Activated naive CD4-positive, alpha-beta T cell treated with anti-CD3 and anti-CD28 coated beads, Interleukin-2, amount 50 U/mL, for 16 hours (primary cell): ENCODE data around the gene HSPA4.
"Not testable (repeated sequence)": the region's sequence is repeated elsewhere in the genome, so short reads cannot be mapped to it uniquely, and the experiment has no call there.

ENCODE experiments used
- DNase-seq: peaks from one replicate; pipeline ENCODE4 v3.0.0-alpha.2; 2020

Gene HSPA4

DNA sequence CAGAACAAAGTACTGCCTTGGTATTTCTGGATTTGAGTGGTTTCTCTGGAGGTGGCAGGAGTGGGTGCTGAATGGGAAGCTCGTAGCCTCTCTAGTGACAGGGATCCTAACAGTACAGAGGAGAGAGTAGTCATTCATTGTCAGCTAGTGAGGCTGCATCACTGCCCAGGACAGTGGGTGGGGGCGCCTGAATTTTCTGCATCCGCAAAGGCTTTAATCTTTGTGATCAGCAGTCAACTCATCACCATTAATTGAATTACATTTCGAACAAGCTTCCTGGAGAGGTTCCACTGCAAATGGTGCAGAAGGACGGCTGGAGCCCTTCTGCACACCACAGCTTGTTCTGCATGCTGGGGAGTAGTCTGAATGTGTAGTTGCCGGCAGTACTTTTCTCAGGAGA lies 77.5 kb downstream of the HSPA4 start:
- no peak for DNase-seq

DNA sequence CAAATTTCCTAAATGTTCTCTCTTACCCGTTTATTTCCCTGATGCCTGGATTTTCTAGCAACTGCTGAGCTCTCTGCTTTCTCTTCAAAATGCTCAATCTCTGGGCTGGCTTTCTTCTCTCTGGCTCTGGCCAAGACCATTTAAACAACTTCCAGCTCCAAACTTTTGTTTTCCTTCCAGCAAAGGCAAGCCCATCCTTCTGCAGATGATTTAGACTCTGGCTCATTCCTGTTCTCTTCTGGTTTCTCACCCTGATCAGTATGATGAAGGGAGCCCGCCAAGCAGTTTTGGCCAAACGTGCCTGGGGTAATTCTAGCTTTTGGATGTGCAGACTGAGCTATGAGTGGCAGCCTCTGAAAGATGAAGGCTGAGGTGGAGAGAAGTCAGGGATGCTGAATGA lies 78.1 kb downstream of the HSPA4 start:
- DNase-seq = no peak

DNA sequence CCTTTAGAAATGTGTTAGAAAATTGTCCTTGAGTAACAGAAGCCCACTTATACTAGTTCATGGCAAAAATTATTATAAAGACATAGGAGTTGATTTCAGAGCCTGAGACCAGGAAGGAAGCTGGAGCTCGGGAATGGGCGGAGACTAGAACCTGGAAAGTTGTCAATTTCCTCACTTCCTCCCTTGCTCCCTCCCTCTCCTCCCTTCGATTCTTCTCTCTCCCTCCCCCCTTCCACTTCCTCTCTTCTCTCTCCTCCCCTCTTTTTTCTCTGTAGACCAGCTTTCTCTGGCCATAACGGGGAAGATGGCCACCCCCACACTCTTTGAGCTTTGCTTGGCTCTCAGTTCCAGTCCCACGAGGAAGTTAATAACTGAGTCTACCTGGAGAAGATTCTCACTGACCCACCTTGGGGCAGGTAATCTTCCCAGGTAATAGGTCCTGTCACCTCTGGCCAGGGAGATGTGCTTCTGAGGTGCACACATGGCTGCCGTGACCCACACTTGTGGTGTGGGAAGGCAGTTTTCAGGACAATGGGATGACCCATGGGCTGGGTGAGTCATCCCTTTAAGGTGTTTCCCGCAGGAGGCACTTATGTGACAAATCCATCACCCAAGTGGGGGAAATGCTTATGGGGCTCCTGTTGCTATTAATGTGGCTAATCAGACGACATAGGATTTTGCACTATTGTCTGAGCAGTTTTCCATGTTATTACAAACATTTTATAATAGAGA lies 78.7 kb downstream of the HSPA4 start:
- no peak for DNase-seq

DNA sequence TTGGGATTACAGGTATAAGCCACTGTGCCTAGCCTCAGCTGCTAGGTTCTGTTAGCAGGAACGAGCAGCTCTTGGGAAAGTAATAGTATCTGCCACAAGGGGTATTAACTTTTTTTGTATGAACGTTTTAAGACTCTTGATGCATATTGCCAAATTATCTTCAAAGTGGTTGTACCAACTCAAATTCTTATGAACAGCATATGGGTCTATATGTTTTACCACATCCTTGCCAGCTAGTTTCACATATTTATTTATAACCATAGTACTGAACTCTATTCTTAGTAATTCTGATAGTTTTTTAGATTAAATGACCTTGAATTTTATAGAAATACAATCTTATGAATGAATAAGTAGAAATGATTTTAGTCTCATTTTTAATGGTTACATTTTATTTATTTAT lies 80.9 kb downstream of the HSPA4 start:
- DNase-seq = no peak

DNA sequence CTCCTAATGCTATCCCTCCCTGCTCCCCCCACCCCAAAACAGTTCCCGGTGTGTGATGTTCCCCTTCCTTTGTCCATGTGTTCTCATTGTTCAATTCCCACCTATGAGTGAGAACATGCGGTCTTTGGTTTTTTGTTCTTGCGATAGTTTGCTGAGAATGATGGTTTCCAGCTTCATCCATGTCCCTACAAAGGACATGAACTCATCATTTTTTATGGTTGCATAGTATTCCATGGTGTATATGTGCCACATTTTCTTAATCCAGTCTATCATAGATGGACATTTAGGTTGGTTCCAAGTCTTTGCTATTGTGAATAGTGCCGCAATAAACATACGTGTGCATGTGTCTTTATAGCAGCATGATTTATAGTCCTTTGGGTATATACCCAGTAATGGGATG lies 81.4 kb downstream of the HSPA4 start:
- not testable (repeated sequence) for DNase-seq

DNA sequence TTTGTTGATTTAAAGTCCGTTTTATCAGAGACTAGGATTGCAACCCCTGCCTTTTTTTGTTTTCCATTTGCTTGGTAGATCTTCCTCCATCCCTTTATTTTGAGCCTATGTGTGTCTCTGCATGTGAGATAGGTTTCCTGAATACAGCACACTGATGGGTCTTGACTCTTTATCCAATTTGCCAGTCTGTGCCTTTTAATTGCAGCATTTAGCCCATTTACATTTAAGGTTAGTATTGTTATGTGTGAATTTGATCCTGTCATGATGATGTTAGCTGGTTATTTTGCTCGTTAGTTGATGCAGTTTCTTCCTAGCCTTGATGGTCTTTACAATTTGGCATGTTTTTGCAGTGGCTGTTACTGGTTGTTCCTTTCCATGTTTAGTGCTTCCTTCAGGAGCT lies 85.1 kb downstream of the HSPA4 start:
- not testable (repeated sequence) for DNase-seq

DNA sequence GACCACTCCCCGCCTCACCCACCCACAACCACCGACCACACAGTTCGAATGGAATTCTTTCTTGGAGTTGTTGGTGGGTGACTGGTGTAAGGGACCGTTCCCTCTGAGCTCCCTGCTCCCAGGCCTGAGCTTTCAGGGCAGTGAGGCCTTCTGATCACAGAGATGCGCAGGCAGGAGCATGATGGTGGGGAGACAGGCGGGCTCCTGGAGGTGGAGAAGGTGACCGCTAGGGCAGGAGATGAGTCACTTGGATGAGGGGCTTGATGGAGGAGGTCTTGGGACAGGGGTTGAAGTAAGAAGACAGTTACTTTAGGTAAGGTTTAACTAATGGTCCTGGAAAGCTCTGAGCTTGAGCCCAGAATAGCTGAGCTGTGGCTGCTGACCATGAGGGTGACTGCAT lies 88.5 kb downstream of the HSPA4 start:
- DNase-seq = no peak

DNA sequence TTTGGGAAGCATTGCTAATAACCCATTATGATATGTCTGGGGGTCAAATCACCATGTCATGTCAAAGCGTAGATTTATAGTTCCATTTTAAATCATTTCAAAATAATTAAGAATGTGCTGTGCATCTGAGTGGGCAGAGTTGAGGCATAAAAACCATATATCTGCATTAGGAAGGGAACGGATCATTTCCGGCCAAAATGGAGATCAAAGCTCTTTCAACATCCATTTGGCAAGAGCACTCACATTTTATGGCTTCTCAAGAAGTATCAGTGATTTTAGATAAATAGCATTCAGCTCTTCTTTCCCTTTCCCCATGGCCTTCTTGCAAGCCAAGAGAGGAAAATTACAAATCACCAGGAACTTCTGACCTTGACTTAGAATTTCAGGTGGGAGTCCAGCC lies 89.9 kb downstream of the HSPA4 start:
- no peak for DNase-seq

DNA sequence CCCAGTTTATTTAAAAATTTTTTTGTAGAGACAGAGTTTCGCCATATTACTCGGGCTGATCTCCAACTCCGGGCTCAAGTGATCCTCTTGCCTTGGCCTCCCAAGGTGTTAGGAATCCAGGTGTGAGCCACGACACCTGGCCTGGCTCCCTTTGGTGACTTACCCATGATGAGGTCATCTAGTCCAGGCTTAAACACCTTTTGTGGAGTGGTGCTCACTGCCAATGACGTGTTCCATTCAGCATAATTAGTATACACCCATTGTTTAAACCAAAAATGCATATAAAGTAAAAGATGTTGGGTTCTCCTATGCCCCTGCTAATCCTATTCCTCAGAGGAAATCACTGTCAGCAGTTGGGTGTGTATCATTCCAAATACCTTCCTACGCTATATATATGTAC lies 91.0 kb downstream of the HSPA4 start:
- DNase-seq = no peak

DNA sequence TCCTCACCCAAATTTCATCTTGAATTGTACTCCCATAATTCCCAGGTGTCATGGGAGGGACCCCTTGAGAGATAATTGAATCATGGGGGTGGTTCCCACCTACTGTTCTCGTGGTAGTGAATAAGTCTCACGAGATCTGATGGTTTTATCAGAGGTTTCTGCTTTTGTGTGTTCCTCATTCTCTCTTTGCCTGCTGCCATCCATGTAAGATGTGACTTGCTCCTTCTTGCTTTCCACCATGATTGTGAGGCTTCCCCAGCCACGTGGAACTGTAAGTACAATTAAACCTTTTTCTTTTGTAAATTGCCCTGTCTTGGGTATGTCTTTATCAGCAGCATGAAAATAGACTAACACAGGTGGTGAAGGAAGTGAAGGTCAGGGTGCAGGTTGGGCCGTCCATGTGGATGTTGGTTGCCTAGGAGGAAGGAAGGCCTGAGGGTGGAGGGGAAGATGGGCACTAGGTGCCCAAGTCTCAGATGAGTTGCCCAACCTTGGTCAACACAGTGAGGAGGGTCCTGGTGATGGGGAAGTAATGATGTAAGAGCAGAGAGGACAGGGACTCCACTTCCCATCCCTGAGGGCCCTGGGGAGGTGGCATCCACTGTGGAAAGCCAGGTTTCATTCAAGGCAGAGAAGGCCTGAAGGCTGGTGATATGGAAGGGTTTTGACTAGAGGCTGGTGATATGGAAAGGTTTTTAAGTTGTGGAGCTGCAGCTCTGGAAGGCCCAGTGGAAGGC lies 92.6 kb downstream of the HSPA4 start:
- no peak for DNase-seq

DNA sequence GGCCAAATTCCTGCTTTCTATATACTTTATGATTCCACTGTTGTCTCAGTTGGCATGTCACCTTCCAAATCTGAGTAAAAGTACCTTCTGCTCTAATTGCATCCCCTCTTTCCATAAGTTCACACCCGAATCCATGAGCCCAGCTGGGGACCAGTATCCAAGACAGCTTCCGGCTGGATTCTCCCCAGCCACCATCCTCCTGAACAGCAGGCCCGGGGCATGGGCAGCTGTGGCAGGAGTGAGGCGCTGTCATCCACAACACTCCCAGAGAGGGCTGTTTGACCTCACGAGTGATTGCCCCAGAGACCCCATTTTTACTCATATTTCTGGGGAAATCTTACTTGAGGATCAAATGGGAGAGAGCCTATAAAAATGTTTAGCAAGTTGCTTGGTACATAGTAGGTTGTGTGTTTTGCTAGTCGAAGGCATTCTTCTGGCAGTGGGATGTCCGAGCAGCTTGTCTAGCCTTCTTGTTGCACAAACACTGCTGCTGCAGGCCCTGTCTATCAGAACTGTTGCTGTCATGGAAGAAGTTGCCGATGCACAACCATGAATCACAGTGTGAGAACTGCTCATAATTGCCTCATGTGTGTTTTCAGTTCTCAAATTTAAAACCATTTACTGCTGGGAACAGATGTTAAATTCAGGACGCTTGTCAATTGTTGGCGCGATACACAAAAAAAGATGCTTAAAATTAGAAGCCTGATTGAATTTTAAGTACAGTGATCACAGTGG lies 93.8 kb downstream of the HSPA4 start:
- no peak for DNase-seq

DNA sequence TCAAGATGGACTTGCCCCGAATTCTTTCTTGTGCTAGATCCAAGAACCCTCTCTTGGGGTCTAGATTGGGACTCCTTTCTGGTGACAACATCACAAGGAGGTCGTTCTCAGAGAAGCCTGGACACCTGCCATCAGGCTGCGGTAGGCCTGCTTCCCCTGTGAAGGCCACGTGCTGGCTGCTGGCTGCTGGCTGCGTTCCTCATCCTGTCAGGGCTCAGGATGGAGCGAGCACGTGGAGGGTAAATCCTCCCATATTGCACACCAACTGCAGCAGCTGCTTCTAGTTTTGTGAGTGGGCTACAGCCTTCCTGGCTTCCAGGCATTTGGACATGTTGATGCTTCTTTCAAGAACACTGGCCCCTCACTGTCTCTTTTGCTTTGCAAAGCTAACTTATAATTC lies 95.6 kb downstream of the HSPA4 start:
- DNase-seq = no peak

DNA sequence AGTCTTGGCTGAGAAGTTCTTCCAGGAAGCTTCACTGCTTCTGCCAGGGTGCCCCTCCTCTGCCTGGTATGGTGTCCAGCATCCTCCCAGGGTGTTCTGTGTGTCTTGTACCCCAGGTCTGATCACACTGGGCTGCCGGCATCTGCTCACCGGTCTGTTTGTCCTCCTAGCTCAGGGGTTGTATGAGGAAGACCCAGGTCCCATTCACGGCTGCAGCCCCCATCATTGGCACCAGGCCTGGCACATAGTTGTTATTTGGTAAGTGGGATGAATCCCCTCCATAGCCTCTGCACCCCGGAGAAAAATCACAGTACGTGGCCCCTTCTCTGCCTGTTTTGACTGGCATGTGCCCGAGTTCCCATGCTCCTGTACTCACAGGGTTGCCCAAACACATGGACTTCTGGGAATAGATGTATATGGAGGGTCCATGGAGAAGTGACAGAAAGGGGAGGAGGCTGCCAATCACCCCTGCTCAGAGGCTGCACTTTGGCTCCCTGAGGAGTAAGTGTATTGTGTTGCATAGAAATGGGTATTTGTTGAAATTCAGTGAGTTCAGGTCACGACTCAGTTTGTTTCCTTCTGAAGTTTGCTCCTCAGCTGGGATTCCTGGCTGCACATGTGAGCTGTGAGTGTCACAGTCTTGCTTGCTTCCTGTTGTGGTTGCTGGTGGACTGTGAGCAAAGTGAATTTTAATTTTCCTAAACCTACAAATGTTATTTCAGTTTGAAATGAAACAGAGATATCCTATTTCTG lies 96.2 kb downstream of the HSPA4 start:
- DNase-seq = no peak

DNA sequence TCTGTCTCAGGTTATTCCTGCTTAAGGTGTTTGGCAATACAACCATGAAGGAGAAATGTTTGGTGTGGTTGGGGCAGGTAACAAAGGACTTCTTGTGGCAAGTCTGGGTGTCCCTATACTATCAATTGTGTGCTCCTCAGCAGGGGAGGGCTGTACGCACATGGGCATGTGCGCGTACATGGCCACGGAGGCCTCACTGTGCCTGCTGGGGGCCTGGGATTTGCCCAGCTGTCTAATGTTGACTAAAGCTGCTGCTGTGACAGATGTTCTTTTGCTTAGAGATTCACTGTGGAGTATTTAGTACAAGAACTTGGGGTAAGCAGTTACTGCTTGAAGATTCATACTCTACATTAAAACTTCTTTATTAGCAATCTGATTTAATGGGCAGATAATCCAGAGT lies 97.5 kb downstream of the HSPA4 start:
- DNase-seq = no peak

DNA sequence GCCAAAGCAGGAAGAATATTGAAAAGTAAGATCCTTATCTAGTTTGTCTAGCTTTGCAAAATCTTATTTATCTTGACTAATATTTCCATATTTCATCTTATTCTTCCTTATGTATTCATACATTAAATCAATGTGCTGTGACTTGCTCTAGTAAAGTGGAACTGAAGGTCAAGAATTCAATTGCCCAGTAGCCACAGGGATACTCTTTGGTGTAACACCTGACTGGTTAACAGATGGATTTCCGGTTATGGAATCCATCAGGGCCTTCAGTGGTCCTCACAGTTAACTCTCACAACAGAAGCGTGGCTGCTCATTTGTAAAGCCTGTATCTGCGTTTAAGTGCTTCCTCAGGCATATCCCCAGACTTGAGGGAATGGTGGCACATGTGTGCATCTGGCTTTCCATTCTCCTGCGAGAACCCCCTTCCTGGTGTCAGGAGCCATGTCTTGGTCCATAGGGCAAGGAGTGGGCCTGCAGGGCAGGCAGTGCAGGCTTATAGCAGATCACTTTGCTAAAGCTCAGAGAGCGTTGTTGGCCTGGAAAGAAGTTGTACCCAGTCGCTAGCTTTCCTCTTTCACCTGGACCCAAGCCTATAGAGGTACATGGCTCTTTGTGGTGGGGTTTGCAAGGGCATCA lies 99.2 kb downstream of the HSPA4 start:
- DNase-seq = no peak

DNA sequence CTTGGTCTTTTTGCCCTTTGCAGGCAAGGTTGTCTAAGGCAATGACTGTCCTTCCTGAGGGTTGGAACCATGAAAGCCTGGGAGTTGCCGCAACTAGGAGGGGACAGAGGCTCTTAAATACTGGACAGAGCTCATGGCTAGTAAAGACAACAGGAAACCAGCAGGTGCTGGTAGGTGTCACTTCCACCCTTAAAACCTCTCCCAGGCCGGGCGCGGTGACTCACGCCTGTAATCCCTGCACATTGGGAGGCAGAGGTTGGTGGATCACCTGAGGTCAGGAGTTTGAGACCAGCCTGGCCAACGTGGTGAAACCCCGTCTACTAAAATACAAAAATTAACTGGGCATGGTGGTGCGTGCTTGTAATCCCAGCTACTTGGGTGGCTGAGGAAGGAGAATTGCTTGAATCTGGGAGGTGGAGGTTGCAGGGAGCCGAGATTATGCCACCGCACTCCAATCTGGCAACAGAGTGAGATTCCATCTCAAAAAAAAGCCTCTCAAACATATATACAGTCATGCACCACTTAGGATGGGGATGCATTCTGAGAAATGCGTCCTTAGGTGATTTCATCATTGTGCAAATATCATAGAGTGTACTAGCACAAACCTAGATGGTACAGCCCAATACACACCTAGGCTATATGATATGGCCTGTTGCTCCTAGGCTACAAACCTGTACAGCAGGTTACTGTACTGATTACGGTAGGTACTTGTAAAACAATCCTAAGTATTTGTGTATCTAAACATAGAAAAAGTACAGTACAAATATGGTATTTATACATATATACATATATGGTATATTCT lies 102.7 kb downstream of the HSPA4 start:
- DNase-seq = no peak

DNA sequence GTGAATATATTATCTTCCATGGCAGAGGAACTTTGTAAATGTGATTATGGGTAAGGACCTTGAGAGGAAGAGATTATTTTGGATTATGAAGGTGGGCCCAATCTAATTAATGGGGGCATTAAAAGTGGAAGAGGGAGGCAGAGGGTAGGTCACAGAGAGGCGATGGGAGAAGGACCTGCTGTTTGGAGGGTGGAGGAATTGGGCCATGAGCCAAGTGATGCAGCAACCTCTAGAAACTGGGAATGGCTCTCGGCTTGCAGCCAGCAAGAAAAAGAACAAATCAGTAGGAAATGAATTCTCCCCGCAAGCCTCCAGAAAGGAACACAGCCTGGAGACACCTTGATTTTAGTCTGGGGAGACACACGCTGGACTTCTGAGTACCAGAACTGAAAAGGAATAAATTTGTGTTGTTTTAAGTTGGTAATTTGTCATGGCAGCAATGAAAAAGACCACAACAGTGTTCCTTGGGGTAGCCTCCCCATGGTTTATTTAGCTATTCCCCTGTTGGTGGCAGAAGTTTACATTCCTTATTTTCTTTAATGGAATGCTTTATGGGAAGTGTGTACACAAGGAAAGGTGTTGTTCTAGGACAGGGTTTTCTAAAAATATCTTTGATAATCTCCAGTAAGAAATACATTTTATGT lies 103.6 kb downstream of the HSPA4 start:
- DNase-seq = no peak
